GM19372 (cell line): ENCODE data around the gene CDH4.

Source experiments
- ATAC-seq: cut with Tn5 transposase; IDR thresholded peaks from one replicate; pipeline ENCODE4 v1.9.1; 2021; ENCODE audit warnings: mild to moderate bottlenecking, low read depth, moderate library complexity; ENCODE audit not compliant: unreplicated experiment

The CDH4 gene

DNA sequence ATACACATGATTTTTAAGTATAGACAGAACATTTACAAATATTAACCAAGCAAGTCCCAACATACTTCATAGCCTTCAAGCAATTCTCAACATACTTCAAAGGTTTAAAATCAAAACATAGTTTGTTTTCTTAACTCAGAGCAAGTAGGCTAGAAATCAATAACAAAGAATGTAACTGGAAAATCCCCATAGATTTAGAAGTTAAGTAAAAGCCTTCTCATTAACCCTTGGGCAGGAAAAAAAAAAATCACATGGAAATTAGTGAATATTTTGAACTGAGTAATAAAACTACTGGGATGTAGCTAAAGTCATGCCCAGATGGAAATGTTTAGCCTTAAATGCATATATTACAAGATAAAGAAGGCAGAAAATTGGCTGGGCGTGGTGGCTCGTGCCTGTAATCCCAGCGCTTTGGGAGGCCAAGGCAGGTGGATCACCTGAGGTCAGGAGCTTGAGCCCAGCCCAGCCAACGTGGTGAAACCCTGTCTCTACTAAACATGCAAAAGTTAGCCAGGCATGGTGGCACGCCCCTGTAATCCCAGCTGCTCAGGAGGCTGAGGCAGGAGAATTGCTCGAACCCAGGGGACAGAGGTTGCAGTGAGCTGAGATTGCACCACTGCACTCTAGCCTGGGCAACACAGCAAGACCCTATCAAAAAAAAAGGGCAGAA is 497.5 kb downstream of the CDH4 start:
- ATAC-seq, result no peak

DNA sequence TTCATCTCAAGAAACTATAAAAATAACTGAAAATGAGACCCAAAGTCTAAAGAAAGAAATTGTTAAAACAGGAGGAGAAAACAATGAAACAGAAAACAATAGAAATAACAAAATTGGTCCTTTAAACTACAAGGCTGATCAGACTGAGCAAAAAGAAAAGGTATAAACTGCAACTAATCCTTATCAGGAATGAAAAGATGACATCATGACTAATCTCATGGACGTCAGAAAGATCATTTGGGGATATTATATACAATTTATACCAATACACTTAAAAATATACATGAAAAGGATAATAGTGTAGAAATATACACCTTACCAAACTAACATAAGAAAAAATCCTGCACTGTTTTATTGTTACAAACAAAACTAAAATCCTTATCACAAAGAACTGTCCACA is 498.0 kb downstream of the CDH4 start:
- no peak for ATAC-seq

DNA sequence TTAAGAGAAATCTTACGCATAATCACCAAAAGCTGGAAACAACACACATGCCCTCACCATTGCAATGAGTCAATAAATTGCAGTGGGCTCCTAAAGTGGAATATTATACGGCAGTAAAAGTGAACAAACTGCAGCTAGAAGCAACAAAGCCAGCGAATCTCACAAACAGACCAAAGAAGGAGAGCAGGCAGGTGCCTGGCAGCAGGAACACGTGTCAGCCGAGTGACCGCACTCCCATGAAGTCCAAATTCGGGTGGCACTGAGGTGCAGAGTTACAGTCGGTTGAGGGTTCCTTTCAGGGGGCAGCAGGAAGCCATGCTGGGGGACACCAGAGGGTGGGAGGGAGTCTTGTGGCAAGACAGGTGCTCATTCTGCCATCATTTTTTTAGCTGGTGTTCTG is 500.5 kb downstream of the CDH4 start:
- ATAC-seq, result no peak

DNA sequence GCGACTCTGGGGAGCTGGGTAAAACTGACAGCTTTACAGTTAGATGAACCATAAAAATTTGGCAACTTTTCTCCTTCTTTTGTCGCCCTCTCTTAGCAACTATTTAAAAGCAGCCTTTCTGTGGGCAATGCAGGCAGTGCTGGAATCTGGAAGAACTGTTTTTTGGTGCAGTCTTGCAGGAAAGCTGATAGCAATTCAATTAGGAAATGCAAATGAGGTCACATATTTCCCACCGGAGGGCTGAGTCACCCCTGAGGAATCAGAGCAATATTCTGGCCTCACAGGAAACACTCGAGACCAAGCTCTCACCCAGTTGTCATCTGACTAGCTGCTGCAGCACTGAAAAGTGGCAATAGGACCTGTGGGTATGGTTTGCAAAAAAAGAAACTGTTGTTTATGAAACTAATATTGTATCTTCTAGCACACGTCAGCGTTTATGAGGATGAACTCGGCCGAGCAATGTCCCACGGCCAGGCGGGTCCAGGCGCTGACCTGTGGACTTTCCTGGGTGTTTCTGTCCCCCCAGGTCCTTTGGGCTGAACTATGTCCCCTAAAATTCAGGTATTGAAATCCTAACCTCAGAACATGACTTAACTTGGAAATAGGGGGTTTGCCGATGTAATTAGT is 501.4 kb downstream of the CDH4 start:
- no peak for ATAC-seq

DNA sequence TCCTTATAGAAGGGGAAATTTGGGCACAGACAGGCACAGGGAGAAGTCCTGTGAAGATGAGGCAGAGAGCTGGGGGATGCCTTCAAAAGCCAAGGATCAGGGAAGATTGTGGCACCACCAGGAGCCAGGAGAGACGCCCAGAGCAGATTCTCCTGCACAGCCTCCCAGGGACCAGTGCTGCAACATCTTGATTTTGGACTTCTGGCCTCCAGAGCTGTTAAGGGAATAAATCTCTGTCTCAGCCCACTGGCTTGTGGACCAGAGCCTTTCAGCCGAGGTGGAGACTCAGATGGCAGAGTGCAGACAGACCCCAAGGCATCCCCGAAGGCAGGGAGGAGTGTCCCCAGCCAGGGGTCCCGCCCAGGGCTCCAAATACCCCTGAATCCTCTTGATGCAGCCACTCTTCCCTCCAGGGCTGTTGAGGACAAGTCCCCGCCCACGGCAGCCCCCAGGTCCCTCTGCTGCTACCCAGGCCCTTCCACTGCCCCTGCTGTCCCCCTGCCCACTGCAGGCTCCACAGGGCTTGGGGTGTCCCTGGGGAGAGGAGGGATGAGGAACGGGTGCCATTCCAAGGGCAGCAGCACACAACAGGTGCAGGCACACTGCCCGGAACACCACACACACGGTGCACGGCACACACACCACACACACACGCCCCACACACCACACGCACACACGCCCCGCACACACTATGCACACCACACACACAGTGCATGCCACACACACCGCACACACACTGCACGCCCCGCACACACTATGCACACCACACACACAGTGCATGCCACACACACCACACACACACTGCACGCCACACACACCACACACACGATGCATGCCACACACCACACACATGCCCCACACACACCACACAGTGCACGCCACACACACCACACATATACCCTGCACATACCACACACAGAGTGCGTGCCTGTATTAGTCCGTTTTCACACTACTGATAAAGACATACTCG is 502.2 kb downstream of the CDH4 start:
- ATAC-seq, result no peak

DNA sequence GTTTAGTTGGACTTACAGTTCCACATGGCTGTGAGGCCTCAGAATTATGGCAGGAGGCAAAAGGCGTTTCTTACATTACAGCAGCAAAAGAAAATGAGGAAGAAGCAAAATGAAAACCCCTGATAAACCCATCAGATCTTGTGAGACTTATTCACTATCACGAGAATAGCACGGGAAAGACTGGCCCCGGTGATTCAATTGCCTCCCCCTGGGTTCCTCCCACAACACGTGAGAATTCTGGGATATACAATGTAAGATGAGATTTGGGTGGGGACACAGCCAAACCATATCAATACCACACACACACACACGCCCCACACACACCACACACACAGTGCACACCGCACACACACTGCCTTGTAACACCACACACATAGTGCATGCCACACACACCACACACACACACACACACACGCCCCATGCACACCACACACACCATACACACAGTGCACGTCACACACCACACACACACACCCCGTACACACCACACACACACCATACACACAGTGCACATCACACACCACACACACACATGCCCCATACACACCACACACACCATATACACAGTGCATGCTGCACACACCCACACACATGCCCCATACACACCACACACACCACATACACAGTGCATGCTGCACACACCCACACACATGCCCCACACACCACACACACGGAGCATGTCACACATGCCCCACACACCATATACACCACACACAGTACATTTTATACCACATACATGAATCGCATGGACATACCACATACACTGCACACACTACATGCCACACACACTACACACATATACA is 503.1 kb downstream of the CDH4 start:
- ATAC-seq, result no peak

DNA sequence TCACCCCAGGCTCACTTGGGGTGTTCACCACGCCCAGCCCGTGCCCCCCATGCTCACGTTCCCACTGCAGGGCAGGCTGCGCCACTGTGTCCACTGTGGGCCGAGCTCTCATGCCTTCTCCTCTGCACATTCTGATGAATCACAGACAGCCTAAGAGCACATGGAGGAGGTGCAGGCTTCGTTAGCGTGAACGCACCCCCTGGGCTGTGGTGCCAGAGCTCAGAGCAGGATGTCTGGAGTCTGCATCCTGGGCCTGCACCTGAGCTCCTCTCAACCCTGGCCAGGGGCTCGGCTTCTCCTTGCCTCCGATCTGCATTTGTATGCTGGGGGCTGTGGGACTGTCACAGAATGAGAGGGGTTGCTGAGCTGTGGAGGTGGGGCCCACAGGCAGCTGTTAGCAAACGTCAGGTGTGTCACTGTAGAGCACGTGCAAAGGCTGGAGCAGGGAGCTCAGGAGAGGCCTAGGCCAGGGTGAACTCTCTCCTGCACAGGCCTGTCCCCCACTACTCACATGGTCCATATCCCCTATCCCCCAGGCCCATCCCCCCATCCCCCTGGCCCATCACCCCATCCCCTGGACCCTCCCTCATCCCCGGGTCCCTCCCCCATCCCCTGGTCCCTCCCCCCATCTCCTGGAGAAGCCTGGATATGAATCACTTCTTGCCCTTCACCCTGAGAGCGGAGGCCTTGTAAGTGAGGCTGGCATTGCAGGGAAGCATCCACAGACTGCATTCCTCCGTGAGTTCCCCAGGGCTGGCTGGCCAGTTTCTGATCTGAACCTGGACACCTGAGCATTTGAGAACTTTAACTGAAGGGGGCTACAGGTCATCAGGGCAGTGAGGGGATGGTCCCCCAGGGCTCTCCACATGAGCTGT is 504.1 kb downstream of the CDH4 start:
- no peak for ATAC-seq

DNA sequence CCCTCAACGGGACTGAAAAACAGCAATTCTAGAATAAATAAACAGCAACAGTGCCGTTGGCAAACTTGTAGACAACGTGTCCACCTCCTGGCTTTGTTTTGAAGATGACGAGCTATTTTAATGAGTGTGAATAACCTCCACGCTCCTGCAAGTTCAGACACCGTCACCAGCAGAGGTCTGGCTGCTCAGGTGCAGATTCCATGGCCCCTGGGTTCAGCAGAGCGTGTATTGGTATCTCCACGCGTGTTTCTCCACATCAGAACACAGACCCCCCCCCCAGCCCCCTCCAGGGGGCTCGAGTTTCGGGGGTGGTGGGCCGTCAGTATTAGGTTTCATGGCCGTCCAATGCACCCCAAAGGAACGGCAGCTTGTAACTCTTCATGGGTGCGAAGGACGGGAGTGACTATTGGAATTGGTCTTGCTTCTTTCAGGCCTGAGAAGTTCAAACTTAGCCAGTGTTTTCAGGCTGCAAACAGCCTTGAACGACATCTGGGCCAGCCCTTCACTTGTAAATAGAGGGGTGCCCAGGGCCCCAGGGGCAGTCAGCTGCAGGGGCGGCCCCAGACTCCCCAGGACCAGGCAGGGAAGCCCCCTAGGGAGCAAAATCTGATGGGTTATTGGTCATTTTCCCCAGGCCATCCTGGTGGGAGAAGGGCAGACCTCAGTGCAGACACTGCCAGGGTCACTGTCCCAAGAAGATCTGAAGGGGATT is 505.1 kb downstream of the CDH4 start:
- ATAC-seq, result no peak

DNA sequence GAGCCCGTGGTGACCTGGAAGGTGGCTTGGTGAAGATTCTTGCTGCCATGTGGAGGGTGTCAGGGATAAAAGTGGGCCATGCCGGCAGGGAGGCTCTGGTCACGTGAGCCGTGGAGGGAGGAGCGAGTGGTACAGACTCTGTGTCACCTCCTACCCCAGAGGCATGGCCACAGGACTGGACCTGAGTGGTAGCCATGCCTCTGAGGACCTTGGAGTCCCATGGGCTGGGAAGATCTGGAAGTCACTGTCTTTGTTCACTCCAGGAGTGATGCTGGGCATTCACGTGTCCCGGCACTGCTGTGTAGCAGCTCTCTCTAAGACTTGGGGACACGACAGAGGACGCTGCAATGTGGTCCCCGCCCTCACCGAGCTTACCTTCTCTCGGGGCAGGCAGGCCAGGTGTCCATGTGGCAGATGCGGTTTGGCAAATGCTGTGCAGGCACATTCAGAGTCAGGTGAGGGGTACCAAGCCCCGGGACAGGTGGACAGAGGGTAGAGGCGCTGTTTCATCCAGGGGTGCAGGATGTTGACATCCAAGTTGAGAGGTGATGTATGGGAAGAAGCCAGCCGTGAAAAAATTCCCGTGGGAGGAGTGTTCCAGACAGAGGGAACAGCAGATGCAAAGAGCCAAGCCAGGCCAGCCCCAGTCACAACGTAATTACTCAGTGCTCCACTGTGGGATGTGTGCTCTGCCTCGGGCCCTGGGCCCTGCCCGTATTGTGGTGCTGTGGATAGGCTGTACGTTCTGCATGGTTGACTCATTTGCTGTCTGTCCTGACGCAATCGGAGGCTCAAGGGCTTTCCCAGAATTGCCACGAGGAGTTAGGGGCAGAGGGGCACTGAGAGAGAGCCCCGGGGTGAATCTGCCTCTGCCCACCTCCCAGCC is 505.9 kb downstream of the CDH4 start:
- no peak for ATAC-seq

DNA sequence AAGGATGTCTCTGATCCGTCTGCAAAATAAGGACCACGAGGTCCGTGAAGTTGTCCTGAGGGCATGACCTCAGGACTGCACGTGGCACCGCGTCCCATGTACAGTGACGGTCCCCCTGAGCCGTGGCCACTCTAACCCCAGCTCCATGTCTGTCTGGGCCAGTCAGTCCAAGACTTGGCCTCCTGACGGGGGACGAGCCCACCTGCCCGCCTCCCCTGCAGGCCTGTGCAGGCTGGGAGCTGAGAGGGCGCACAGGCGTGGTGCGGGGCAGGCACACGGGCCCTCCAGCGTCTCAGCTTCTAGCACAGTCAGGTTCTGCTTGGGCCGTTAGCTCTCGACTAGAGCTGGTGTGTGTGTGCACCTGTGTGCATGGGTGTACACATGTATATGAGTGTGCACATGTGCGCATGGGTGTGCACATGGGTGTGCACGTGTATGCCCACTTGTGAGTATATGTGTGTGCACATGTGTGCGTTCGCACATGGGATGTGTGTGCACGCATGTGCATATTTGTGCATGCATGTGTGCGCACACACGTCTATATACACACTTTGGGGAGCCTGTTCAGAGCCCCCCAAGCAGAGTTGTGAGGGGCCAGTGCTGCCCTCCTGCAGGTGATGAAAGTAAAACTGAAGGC is 506.6 kb downstream of the CDH4 start:
- no peak for ATAC-seq

DNA sequence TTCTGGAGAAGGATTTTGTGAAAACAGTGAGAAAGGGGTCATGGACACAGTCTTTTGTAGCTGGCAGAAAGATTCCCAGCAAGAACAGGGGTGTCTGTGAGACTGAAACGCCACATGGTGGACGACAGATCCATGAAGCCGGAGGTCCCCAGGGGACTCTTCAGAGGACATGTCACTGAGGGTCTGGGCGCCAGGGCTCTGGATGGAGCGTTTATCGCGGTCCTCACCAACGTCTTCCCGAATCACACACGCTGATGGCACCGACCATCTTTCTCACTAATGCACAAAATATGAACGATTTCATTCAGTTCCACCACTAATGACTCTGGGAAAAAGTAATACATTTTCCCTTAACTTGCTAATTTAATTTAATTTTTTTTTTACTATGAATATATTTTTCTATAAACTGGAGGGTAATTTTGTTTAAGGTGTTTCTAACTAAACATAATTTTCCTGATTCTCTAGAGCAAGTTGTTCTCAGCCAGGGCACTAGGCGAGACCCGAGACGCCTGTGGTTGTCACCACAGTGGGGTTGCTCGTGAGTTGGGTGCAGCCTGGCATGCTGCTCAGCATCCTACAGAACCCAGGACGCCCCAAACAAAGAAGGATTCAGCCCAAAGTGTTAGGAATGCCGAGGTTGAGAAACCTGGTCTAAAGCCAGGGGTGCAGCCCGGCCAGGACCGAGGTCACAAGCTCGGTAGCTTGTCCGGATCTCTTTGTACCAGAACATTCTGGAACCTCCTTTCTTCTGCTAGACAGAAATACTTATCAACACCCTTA is 507.4 kb downstream of the CDH4 start:
- ATAC-seq, result no peak

DNA sequence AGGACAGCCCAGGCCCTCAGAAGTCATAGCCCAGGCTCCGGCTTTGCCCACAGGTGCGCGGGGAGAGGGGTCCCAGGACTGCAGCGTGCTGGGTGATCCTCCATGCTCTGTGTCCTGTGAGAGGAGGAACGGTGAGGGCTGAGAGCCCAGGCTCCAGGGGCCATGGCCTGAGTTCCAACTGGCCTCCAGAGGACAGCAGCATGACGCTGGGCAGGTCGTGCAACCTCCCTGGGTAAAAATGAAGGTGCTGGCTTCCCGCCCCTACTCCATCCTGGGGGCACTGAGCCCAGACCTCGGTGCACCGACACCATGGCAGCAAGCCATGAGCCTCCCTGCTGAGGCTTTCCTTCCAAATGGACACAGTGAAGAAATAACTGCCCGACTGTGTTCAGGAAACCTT is 508.3 kb downstream of the CDH4 start:
- ATAC-seq, result no peak

DNA sequence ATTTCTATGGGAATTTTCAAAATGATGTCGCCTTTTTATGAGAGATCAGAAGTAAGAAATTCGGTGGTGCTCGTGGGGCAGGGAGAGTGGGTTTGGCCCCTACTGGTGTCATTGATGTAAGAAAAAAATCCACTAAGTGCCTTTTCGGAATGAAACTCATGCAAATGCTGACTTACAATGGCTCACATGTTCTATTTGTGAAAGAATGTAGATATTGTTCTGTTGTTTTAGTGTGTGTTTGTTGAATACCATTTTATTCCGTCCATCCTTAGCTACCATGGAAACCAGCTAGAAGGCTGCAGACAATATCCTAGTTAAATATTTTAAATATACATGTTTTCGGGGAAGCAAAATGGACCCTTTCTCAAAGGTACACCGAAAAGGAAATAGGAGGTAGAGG is 508.7 kb downstream of the CDH4 start:
- no peak for ATAC-seq

DNA sequence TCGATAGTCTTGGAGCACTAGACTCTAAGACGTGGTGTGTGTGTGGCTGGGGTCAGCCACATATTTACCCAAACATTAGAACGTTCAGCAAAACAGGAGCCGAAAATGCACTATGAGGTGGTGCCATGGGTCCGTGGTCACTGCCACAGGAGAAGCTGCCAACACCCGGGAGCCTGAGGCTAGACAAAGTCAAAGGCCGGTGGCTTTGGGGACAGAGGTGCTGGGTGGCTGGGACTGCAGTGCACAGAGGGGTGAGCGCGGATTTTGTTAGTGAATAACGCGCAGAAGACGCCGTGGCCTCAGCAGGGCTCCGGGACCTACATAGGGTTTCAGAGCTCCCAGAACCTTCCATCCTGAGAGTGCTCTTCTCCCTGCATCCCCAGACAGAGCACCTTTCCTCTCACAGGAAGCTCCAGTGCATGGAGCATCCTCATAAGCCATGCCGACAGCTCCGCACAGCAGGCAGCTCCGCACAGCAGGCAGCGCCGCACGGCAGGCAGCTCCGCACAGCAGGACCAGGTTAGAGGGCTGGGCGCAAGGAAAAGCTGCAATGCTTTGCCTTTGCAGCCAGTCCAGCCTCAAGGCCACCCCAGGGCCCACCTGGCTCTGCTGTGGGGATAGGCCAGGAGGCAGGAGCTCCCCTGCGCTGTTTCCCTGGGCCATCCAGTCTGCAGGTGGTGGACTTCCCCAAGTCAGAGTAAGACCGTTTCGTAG is 509.5 kb downstream of the CDH4 start:
- ATAC-seq, result no peak

DNA sequence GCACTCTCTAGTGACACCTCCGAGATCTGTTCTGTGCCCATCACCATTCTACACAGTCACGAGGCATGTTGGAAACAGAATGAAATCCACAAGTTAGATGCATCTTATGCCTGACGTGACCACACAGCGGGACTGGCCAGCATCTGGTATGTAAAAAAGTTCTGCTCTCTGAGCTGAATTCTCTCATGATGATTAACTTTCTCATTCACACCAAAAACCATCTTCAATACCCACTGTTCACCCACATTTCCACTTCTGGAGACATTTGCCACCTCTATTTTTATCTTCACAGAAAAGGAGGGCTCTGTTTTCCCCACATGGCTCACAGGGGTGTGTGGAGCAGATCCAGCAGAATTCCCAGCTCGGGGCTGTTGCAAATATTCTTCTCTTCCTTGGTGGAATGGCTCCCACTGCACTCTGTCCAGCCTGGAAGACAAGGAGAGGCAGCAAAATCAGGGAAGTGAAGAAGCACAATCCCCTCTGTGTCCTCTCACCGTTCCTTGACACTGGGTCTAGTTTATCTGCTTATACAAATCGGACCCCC is 510.2 kb downstream of the CDH4 start:
- no peak for ATAC-seq
